ENCODE data around the gene ZNF283.

ZNF283 gene

GRCh38 chr19:43826787-43827754, at the start of gene ZNF283:
ZNF283 (plus strand) TSS chr19:43827321; CDS start chr19:43833505, 6,184 bp downstream.
- peak; percentile 74 for DNase-seq (ENCODE audit: low read depth)

GRCh38 chr19:43778651-43779050, 48.5 kb upstream of the ZNF283 start:
- no peak for DNase-seq (ENCODE audit: low read depth)

- DNase-seq (ENCODE audit: low read depth) = no peak
Measured at GRCh38 chr19:43779147-43779819, 47.8 kb upstream of the ZNF283 start.

GRCh38 chr19:43779820-43780219, 47.3 kb upstream of the ZNF283 start:
- no peak for DNase-seq (ENCODE audit: low read depth)

GRCh38 chr19:43780706-43781525, 46.2 kb upstream of the ZNF283 start, which contains the start of gene KCNN4:
KCNN4 (minus strand) TSS chr19:43780973; CDS start chr19:43780861, 112 bp downstream.
- no peak for DNase-seq (ENCODE audit: low read depth)

DNA sequence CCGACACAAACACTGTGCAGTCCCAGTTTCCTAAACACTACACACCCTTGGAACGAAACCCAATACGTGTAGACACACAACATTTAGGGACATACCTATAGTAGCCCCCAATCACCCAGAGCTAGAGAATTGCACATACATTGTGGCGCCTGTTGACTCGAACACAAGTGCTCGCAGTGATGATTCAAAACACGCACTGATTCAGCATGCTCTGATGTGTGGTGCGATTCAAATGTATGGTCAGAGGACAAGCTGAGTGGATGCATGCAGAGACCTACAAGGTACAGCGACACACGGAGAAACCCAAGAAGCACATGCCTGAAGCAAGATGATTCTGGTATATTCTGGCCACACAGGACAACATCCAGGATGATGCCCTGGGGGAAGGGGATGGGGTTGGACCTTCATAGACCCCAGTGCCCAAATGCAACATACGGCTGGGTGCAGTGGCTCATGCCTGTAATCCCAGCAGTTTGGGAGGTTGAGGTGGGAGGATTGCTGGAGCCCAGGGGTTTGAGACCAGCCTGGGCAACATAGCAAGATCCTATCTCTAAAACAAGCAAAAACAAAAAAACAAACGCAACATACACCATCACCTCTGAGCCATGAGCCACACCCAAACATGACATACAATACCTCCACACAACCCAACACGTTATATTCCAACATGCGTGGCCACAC, 45.4 kb upstream of the ZNF283 start:
- DNase-seq (ENCODE audit: low read depth) = no peak

- no peak for DNase-seq (ENCODE audit: low read depth)
Measured at GRCh38 chr19:43782311-43782660, 44.8 kb upstream of the ZNF283 start.

- DNase-seq (ENCODE audit: low read depth) = no peak
Measured at GRCh38 chr19:43782689-43783231, 44.4 kb upstream of the ZNF283 start.

DNA sequence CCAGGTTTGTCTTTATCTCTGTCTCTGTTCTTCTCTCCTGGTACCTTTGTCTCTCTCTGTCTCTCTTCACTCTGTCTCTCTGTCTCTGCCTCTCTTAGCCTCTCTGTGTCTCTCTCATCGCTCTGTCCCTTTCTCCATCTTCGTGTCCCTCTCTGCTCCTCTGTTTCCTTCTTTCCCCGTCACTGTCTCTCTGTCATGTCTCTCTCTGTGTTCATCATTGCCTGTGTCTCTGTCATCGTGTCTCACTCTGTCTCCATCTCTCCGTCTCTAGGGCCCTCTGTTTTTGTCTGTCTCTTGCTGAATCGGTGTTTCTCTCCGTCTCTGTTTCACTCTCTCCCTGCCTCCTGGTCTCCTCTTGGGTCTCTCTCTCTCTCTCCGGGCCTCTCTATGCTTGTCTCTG, 43.5 kb upstream of the ZNF283 start:
- no peak for DNase-seq (ENCODE audit: low read depth)

DNA sequence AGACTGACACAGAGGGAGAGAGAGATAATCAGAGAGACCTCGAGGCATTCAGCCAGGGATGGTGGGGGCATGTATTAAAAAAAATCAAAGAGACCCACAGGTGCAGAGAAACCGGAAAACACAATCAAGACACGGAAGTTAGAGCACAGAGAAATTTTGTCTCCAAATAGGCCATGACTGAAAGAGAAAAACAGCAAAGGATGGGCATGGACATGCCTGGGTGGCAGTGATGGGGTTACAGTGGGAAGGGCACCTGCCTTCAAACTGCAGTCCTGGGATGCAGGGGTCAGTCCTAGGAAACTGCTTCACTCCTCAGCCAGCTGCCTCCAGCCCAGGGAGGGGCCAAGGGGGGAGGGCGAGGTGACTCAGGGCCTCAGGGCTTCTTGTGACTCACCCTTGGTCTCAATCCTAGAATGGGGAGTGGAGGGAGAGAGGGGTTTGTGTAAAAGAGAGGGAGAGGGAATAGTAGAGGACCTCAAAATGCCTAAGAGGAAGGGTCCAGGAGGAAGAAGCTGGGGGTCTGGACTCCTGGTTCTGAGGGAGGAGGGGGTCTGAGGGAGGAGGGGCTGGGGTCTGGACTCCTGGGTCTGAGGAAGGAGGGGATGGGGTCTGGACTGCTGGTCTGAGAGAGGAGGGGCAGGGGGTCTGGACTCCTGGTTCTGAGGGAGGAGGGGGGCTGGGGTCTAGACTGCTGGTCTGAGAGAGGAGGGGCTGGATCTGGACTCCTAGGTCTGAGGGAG, 42.7 kb upstream of the ZNF283 start:
- DNase-seq (ENCODE audit: low read depth) = peak; percentile 80

- peak; percentile 74 for DNase-seq (ENCODE audit: low read depth)
Measured at GRCh38 chr19:43784981-43785808, 41.9 kb upstream of the ZNF283 start.

GRCh38 chr19:43786665-43787064, 40.5 kb upstream of the ZNF283 start:
- no peak for DNase-seq (ENCODE audit: low read depth)

- no peak for DNase-seq (ENCODE audit: low read depth)
Measured at GRCh38 chr19:43789029-43789428, 38.1 kb upstream of the ZNF283 start.

- no peak for DNase-seq (ENCODE audit: low read depth)
Measured at GRCh38 chr19:43790587-43790986, 36.5 kb upstream of the ZNF283 start.

DNA sequence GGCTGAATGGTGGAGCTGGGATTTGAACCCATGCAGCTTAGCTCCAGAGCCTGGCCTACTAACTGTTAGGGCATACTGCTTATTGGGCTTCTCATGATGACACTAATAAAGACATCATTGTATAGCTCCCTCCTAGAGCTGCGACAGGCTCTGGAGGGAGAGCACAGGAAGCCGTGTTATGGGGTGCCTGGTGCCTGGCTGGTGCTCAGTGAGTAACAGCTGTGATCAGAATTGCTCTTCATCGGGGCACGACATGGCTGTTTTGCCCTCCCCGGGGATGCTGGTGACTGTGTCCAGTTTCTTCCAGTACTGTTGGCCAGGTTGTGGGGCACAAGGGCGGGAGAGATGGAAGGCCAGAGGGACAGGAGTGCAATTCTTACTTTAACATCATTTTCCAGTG, 30.0 kb upstream of the ZNF283 start:
- no peak for DNase-seq (ENCODE audit: low read depth)

GRCh38 chr19:43797556-43797955, 29.6 kb upstream of the ZNF283 start:
- DNase-seq (ENCODE audit: low read depth) = no peak

DNA sequence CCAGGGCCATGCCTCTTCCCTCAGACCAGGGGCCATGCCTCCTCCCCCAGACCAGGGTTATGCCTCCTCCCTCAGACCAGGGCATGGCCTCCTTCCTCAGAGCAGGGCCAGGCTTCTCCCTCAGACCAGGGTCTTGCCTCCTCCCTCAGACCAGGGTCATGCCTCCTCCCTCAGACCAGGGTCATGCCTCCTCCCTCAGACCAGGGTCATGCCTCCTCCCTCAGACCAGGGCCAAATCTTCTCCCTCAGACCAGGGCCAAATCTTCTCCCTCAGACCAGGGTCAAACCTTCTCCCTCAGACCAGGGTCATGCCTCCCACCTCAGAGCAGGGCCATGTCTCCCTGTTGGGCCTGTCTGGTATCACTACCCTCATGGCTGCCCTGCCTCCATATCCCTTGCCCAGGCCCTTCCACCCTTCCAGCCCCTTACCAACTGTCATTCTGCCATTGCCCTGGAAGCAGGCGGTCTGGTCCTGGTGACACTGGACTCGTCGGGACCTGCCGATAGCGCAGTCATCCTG, 29.0 kb upstream of the ZNF283 start:
- no peak for DNase-seq (ENCODE audit: low read depth)

GRCh38 chr19:43798546-43799409, 28.3 kb upstream of the ZNF283 start:
- no peak for DNase-seq (ENCODE audit: low read depth)
